ENCODE data around the gene SAMD4A. TPM values are rescaled to one million over a fixed set of nuclear protein-coding genes. Genes with fewer than 3 reads are reported as not detected.

SAMD4A gene
- polyA plus RNA-seq, 2 of the 4 experiments (the other 2 are of a cell fraction), result 3.9 to 5.4 TPM

DNA sequence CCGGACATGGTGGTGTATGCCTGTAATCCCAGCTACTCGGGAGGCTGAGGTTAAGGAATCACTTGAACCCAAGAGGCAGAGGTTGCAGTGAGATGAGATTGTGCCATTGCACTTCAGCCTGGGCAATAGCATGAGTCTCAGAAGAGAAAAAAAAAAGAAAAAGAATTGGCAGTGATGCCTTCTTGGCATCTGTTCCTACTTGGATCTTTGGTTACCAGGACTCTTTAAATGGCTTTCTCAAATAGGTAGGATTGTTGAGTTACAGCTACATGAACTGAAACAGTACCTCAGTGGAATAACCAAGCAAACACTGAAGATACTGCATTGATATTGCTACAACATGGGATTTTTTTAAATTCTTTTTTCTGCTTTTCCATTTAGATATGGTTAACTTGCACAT, 136.8 kb downstream of the SAMD4A start (continued):
- TF ChIP-seq, protein P1, sequence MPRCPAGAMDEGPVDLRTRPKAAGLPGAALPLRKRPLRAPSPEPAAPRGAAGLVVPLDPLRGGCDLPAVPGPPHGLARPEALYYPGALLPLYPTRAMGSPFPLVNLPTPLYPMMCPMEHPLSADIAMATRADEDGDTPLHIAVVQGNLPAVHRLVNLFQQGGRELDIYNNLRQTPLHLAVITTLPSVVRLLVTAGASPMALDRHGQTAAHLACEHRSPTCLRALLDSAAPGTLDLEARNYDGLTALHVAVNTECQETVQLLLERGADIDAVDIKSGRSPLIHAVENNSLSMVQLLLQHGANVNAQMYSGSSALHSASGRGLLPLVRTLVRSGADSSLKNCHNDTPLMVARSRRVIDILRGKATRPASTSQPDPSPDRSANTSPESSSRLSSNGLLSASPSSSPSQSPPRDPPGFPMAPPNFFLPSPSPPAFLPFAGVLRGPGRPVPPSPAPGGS (IDR thresholded peaks at IDR 0.05), result no peak
- TF ChIP-seq, protein P2, sequence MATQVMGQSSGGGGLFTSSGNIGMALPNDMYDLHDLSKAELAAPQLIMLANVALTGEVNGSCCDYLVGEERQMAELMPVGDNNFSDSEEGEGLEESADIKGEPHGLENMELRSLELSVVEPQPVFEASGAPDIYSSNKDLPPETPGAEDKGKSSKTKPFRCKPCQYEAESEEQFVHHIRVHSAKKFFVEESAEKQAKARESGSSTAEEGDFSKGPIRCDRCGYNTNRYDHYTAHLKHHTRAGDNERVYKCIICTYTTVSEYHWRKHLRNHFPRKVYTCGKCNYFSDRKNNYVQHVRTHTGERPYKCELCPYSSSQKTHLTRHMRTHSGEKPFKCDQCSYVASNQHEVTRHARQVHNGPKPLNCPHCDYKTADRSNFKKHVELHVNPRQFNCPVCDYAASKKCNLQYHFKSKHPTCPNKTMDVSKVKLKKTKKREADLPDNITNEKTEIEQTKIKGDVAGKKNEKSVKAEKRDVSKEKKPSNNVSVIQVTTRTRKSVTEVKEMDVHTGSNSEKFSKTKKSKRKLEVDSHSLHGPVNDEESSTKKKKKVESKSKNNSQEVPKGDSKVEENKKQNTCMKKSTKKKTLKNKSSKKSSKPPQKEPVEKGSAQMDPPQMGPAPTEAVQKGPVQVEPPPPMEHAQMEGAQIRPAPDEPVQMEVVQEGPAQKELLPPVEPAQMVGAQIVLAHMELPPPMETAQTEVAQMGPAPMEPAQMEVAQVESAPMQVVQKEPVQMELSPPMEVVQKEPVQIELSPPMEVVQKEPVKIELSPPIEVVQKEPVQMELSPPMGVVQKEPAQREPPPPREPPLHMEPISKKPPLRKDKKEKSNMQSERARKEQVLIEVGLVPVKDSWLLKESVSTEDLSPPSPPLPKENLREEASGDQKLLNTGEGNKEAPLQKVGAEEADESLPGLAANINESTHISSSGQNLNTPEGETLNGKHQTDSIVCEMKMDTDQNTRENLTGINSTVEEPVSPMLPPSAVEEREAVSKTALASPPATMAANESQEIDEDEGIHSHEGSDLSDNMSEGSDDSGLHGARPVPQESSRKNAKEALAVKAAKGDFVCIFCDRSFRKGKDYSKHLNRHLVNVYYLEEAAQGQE (IDR thresholded peaks at IDR 0.05), result no peak
- TF ChIP-seq, protein P3, sequence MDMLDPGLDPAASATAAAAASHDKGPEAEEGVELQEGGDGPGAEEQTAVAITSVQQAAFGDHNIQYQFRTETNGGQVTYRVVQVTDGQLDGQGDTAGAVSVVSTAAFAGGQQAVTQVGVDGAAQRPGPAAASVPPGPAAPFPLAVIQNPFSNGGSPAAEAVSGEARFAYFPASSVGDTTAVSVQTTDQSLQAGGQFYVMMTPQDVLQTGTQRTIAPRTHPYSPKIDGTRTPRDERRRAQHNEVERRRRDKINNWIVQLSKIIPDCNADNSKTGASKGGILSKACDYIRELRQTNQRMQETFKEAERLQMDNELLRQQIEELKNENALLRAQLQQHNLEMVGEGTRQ (IDR thresholded peaks at IDR 0.05), result no peak
- TF ChIP-seq ESRRA (IDR thresholded peaks at IDR 0.05; ENCODE audit: borderline replicate concordance, low read length), result no peak
- no peak for TF ChIP-seq PHF8 (IDR thresholded peaks at IDR 0.05; ENCODE audit: borderline replicate concordance, low read depth)

DNA sequence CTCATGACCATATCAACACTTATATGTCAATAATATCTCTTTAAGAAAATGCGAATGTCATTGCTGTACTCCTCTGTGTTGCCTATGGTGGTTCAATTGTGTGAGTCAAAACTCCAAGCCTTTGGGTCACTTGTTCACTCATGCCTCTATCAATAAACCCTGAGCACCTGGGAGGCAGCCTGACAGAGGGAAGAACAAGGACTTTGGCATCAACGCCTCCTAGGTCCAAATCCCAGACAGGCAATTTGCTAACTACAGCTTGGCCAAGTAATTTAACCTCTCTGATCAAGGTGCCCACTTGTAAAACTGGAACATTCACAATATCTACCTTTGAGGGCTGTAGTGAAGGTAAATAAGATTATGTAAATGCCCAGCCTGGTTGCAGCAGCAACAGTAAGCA, 137.8 kb downstream of the SAMD4A start:
- ChIA-PET CTCF (interaction anchor here (0.6 to 2.5 kb wide), 6 partner anchors 9 to 211 kb away, joined by 3 to 12 read pairs (median 4); no protein-coding TSS in a partner anchor), POLR2A (no interaction called here)
- WGBS (ENCODE audit: missing lambda C conversion rate), result 91% methylated on average over 2 of the region's 2 CpGs
- H3K4me3 ChIP-seq, result no peak overlapping the region
- no peak for FAIRE-seq
- no peak overlapping the region for H3K27ac ChIP-seq
- TF ChIP-seq NR3C1 (IDR thresholded peaks at IDR 0.05) (no peak), KDM1A (IDR thresholded peaks at IDR 0.05; ENCODE audit: low read depth) (no peak), ZFP36 (IDR thresholded peaks at IDR 0.05; ENCODE audit: borderline replicate concordance, partially characterized antibody) (no peak), ZC3H11A (IDR thresholded peaks at IDR 0.05) (no peak), RFX5 (IDR thresholded peaks at IDR 0.05) (no peak), FOXS1 (CRISPR knock-in tag; IDR thresholded peaks at IDR 0.05) (no peak), ZSCAN20 (CRISPR knock-in tag; IDR thresholded peaks at IDR 0.05) (no peak), KDM5A (IDR thresholded peaks at IDR 0.05) (no peak), HOXB5 (CRISPR knock-in tag; IDR thresholded peaks at IDR 0.05) (no peak), ESRRA (IDR thresholded peaks at IDR 0.05; ENCODE audit: borderline replicate concordance, low read length) (no peak), FOSL2 (IDR thresholded peaks at IDR 0.05) (no peak), FOSL2 (CRISPR knock-in tag; IDR thresholded peaks at IDR 0.05) (no peak), NFE2L2 (conservative IDR thresholded peaks at IDR 0.05; ENCODE audit: low read length) (no peak), CEBPB (IDR thresholded peaks at IDR 0.05) (no peak), MAFK (IDR thresholded peaks at IDR 0.05; ENCODE audit: partially characterized antibody) (no peak), NPAS2 (CRISPR knock-in tag; IDR thresholded peaks at IDR 0.05; ENCODE audit: borderline replicate concordance) (no peak)
- TF ChIP-seq, protein P4, sequence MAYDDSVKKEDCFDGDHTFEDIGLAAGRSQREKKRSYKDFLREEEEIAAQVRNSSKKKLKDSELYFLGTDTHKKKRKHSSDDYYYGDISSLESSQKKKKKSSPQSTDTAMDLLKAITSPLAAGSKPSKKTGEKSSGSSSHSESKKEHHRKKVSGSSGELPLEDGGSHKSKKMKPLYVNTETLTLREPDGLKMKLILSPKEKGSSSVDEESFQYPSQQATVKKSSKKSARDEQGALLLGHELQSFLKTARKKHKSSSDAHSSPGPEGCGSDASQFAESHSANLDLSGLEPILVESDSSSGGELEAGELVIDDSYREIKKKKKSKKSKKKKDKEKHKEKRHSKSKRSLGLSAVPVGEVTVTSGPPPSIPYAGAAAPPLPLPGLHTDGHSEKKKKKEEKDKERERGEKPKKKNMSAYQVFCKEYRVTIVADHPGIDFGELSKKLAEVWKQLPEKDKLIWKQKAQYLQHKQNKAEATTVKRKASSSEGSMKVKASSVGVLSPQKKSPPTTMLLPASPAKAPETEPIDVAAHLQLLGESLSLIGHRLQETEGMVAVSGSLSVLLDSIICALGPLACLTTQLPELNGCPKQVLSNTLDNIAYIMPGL (CRISPR knock-in tag; IDR thresholded peaks at IDR 0.05; ENCODE audit: borderline replicate concordance), result no peak
- TF ChIP-seq, protein P5, sequence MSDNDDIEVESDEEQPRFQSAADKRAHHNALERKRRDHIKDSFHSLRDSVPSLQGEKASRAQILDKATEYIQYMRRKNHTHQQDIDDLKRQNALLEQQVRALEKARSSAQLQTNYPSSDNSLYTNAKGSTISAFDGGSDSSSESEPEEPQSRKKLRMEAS (IDR thresholded peaks at IDR 0.05), result no peak
- TF ChIP-seq, protein P2 (IDR thresholded peaks at IDR 0.05), result no peak
- TF ChIP-seq, protein P6, sequence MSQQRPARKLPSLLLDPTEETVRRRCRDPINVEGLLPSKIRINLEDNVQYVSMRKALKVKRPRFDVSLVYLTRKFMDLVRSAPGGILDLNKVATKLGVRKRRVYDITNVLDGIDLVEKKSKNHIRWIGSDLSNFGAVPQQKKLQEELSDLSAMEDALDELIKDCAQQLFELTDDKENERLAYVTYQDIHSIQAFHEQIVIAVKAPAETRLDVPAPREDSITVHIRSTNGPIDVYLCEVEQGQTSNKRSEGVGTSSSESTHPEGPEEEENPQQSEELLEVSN (IDR thresholded peaks at IDR 0.05; ENCODE audit: borderline replicate concordance, low read depth), result no peak
- TF ChIP-seq, protein P7, sequence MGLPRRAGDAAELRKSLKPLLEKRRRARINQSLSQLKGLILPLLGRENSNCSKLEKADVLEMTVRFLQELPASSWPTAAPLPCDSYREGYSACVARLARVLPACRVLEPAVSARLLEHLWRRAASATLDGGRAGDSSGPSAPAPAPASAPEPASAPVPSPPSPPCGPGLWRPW (IDR thresholded peaks at IDR 0.05), result no peak
- no peak for ATAC-seq
- no peaks in the 10 kb centered on the region for H3K9me3 ChIP-seq
- DNase-seq (ENCODE audit: low read depth in 1 of 2, low spot score in 1 of 2), result no peak
- H3K4me1 ChIP-seq, result peaks cover 4% of the 10 kb centered on the region; the same call in 2 of the 3 replicates
- no peak overlapping the region for H3K4me2 ChIP-seq

All from A549 (cell line).